MCF 10A (cell line): ENCODE data around the gene IDH3B. TPM values are rescaled to one million over a fixed set of nuclear protein-coding genes. Genes with fewer than 3 reads are reported as not detected.
A peak's percentile ranks its signal among the peaks of the same experiment; 100 is the strongest.

Source experiments
- BruUV-seq: library from RNA; stranded (reverse); fragments of 400-500 nt; replicated peaks from 2 replicates; lab custom pipeline; 2021; lab: Mats Ljungman, UMichigan
- CTCF ChIA-PET: fragments of 300-600 bp; sonication (Branson Sonifier 250); formaldehyde crosslinking; extraction: SDS; loops from one replicate; lab custom pipeline; 2021; ENCODE audit warnings: antibody characterized with exemption, inconsistent platforms; lab: Yijun Ruan, JAX
- POLR2A ChIA-PET: fragments of 300-600, 350-650 bp; sonication (Branson Sonifier 250); formaldehyde crosslinking; extraction: SDS; loops from one replicate; lab custom pipeline; 2020; ENCODE audit warnings: antibody characterized with exemption, inconsistent platforms; lab: Yijun Ruan, JAX
- DNase-seq: peaks from one replicate; pipeline ENCODE4 v3.0.0-alpha.2; 2018; ENCODE audit not compliant: unreplicated experiment
- H3K27ac Mint-ChIP-seq: one replicate; pipeline ENCODE4 v1.8.0; 2022; ENCODE audit warnings: mild to moderate bottlenecking, low read depth, mixed read lengths; ENCODE audit not compliant: unreplicated experiment
- H3K27me3 Mint-ChIP-seq: one replicate; pipeline ENCODE4 v1.8.0; 2022; ENCODE audit warnings: mixed read lengths; ENCODE audit not compliant: insufficient read depth, unreplicated experiment
- H3K36me3 Mint-ChIP-seq: one replicate; pipeline ENCODE4 v1.8.0; 2022; ENCODE audit warnings: mild to moderate bottlenecking, moderate library complexity, mixed read lengths; ENCODE audit not compliant: insufficient read depth, unreplicated experiment
- H3K4me1 Mint-ChIP-seq: one replicate; pipeline ENCODE4 v1.8.0; 2022; ENCODE audit warnings: mixed read lengths; ENCODE audit not compliant: insufficient read depth, unreplicated experiment
- H3K4me3 Mint-ChIP-seq: one replicate; pipeline ENCODE4 v1.8.0; 2022; ENCODE audit warnings: mild to moderate bottlenecking, moderate library complexity, mixed read lengths; ENCODE audit not compliant: unreplicated experiment
- H3K9me3 Mint-ChIP-seq: one replicate; pipeline ENCODE4 v1.8.0; 2022; ENCODE audit warnings: mixed read lengths; ENCODE audit not compliant: unreplicated experiment
- intact Hi-C: fragments of 100-400 bp; cut with micrococcal nuclease; formaldehyde crosslinking; loops from 2 replicates; pipeline ENCODE4 v1.14.1; 2022
- total RNA-seq: library from RNA; stranded (reverse); gene quantifications from 2 replicates; pipeline ENCODE4 v1.2.3, GENCODE V29; 2022
- TF ChIP-seq, protein P1 (sequence below): fragments of 200-600 bp; IDR thresholded peaks from one replicate; pipeline ENCODE4 v1.8.0; 2022; ENCODE audit warnings: antibody characterized with exemption, mild to moderate bottlenecking; ENCODE audit not compliant: unreplicated experiment

The IDH3B gene
- total RNA-seq, 1 experiment from 2014 or later = 102 TPM

DNA sequence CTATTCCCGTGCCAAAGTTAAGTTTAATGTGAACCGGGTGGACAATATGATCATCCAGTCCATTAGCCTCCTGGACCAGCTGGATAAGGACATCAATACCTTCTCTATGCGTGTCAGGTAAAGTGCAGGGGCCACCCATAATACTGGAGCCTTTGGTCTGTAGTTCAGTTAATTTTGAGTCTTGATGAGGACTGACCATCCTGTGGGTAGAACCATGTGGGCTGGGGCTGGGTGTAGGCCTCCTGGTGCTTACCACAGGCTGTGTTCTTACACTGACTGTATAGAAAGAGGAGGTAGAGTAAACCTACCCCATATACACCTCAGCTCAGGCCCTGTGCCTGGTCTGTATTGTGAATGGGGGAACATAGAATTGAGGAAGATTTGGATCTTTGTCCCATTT, 9.2 kb downstream of the IDH3B start:
- H3K36me3 Mint-ChIP-seq = peaks cover 63% of the 10 kb centered on the region
- POLR2A ChIA-PET = interaction anchor here (0.6 to 6.7 kb wide), 4 partner anchors 10 to 1750 kb away, joined by 3 to 241 read pairs (median 18); partner anchors contain the start of gene IDH3B
- TF ChIP-seq, protein P1, sequence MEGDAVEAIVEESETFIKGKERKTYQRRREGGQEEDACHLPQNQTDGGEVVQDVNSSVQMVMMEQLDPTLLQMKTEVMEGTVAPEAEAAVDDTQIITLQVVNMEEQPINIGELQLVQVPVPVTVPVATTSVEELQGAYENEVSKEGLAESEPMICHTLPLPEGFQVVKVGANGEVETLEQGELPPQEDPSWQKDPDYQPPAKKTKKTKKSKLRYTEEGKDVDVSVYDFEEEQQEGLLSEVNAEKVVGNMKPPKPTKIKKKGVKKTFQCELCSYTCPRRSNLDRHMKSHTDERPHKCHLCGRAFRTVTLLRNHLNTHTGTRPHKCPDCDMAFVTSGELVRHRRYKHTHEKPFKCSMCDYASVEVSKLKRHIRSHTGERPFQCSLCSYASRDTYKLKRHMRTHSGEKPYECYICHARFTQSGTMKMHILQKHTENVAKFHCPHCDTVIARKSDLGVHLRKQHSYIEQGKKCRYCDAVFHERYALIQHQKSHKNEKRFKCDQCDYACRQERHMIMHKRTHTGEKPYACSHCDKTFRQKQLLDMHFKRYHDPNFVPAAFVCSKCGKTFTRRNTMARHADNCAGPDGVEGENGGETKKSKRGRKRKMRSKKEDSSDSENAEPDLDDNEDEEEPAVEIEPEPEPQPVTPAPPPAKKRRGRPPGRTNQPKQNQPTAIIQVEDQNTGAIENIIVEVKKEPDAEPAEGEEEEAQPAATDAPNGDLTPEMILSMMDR = no peak
- no peaks in the 10 kb centered on the region for H3K27me3 Mint-ChIP-seq
- peak overlapping the region; percentile 87 for H3K4me3 Mint-ChIP-seq
- H3K27ac Mint-ChIP-seq = peak overlapping the region; percentile 12
- no peak for DNase-seq
- H3K4me1 Mint-ChIP-seq = peaks cover 23% of the 10 kb centered on the region
- no peaks in the 10 kb centered on the region for H3K9me3 Mint-ChIP-seq
- intact Hi-C loops = no loop called here
- CTCF ChIA-PET = interaction anchor here (0.5 to 2.4 kb wide), 6 partner anchors 8 to 184 kb away, joined by 3 to 8 read pairs (median 4); partner anchors contain the start of gene SNRPB
- BruUV-seq = no TSS peak

DNA sequence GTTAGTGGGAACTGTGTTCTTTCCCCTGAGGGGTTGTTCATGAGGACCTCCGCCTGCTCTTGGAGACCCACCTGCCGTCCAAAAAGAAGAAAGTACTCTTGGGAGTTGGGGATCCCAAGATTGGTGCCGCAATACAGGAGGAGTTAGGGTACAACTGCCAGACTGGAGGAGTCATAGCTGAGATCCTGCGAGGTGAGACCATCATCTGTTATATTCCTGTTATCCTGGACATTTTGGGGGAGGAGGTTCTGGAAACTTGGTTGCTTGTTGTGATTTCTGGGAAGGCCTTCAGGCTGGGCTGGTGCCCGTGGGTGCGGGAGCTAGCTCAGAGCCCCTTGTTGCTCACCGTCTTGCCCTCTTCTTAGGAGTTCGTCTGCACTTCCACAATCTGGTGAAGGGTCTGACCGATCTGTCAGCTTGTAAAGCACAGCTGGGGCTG, 9.6 kb downstream of the IDH3B start:
- Mint-ChIP-seq H3K36me3 (peaks cover 63% of the 10 kb centered on the region), H3K4me1 (peaks cover 23% of the 10 kb centered on the region), H3K4me3 (peak overlapping the region; percentile 87), H3K9me3 (no peaks in the 10 kb centered on the region), H3K27me3 (no peaks in the 10 kb centered on the region), H3K27ac (no peak overlapping the region)
- TF ChIP-seq, protein P1 = no peak
- intact Hi-C loops = no loop called here
- ChIA-PET CTCF (interaction anchor here (0.5 to 2.4 kb wide), 5 partner anchors 8 to 132 kb away, joined by 3 to 8 read pairs (median 4); no protein-coding TSS in a partner anchor), POLR2A (interaction anchor here (0.6 to 6.7 kb wide), 6 partner anchors 11 to 1749 kb away, joined by 3 to 241 read pairs (median 18); partner anchors contain the start of genes IDH3B and SNRPB)
- no TSS peak for BruUV-seq
- no peak for DNase-seq

DNA sequence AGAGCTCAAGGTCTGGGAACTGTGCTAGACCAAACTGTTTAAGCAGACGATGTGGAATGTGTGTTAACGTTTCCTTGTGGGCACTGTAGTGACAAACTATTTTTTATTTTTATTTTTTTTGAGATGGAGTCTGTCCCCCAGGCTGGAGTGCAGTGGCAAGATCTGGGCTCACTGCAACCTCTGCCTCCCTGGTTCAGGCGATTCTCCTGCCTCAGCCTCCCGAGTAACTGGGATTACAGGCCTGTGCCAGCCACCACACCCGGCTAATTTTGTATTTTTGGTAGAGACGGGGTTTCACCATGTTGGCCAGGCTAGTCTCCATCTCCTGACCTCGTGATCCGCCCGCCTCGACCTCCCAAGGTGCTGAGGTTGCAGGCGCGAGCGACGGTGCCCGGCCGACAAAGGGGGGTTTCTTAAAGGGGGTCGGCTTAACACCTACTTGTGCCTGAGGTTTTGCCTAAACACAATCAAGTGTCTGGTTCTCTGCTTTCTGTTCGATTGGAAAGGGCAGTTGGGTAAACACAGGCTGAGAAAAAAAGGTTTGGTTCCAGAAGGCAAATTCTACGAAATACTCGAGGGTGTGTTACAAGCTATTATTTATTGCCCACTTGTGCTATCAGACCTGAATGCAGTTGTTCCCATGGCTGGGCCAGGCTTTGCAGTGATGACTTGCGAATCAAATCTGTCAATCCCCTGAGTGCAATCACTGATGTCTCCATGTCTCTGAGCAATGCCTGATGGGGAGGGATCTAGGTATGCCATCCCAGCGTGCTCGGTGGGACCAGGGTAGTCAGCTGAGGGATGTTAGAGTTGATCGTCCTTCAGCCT, 10.2 kb downstream of the IDH3B start:
- CTCF ChIA-PET = interaction anchor here (0.5 to 2.4 kb wide), 8 partner anchors 12 to 132 kb away, joined by 3 to 8 read pairs (median 4); no protein-coding TSS in a partner anchor
- no peak for DNase-seq
- Mint-ChIP-seq H3K27ac (peak overlapping the region; percentile 42), H3K27me3 (no peaks in the 10 kb centered on the region), H3K9me3 (no peaks in the 10 kb centered on the region), H3K4me3 (peak overlapping the region; percentile 87), H3K4me1 (peaks cover 23% of the 10 kb centered on the region), H3K36me3 (peaks cover 58% of the 10 kb centered on the region)
- intact Hi-C loops = no loop called here
- BruUV-seq = no TSS peak
- TF ChIP-seq, protein P1 = no peak
- POLR2A ChIA-PET = interaction anchor here (0.6 to 6.7 kb wide), 23 partner anchors 11 to 877 kb away, joined by 3 to 241 read pairs (median 5); partner anchors contain the start of genes IDH3B, PCED1A, SNRPB and VPS16
